Endothelial cell (in vitro differentiated cells): ENCODE measurements around the gene MPHOSPH9. TPM values are rescaled to one million over a fixed set of nuclear protein-coding genes. Genes with fewer than 3 reads are reported as not detected.
A peak's percentile ranks its signal among the peaks of the same experiment; 100 is the strongest.

Experiments used
- DNase-seq: peaks from one replicate; pipeline ENCODE4 v3.0.0; 2021; ENCODE audit warnings: low spot score
- H3K27ac Mint-ChIP-seq: one replicate; pipeline ENCODE4 v1.8.0; 2021; ENCODE audit warnings: mixed read lengths, inconsistent platforms; ENCODE audit not compliant: unreplicated experiment
- H3K27me3 Mint-ChIP-seq: one replicate; pipeline ENCODE4 v1.8.0; 2021; ENCODE audit warnings: mild to moderate bottlenecking, moderate library complexity, mixed read lengths, inconsistent platforms; ENCODE audit not compliant: unreplicated experiment
- H3K36me3 Mint-ChIP-seq: one replicate; pipeline ENCODE4 v1.8.0; 2021; ENCODE audit warnings: mild to moderate bottlenecking, low read depth, mixed read lengths, inconsistent platforms; ENCODE audit not compliant: unreplicated experiment
- H3K4me1 Mint-ChIP-seq: one replicate; pipeline ENCODE4 v1.8.0; 2021; ENCODE audit warnings: mild to moderate bottlenecking, mixed read lengths, inconsistent platforms; ENCODE audit not compliant: unreplicated experiment
- H3K4me3 Mint-ChIP-seq: one replicate; pipeline ENCODE4 v1.8.0; 2021; ENCODE audit warnings: mild to moderate bottlenecking, mixed read lengths, inconsistent platforms; ENCODE audit not compliant: unreplicated experiment
- H3K9me3 Mint-ChIP-seq: one replicate; pipeline ENCODE4 v1.8.0; 2021; ENCODE audit warnings: mixed read lengths, inconsistent platforms; ENCODE audit not compliant: unreplicated experiment
- CTCF ChIP-seq: fragments of 200-600 bp; sonication (generic); IDR thresholded peaks from one replicate; pipeline ENCODE4 v1.5.0; 2021; ENCODE audit warnings: antibody characterized with exemption; ENCODE audit not compliant: unreplicated experiment
- total RNA-seq: library from RNA; stranded (reverse); fragmentation: NEBNext Ultra II Directional; extraction: Animal tissue kit (Norgen Biotek cat#: 25700); gene quantifications from one replicate; pipeline ENCODE4 v1.2.1, GENCODE V29; 2021; ENCODE audit not compliant: unreplicated experiment

Gene MPHOSPH9
- total RNA-seq, 1 donor from 2014 or later: 30.1 TPM

- H3K27me3 Mint-ChIP-seq: peaks cover 13% of the 10 kb centered on the region
Observed at GRCh38 chr12:123268850-123269249, 35.9 kb upstream of the MPHOSPH9 start.

GRCh38 chr12:123267991-123268843 is 35.3 kb upstream of the MPHOSPH9 start:
- Mint-ChIP-seq H3K27me3 (peaks cover 13% of the 10 kb centered on the region), H3K36me3 (peaks cover 24% of the 10 kb centered on the region), H3K4me3 (peak overlapping the region; percentile 97), H3K9me3 (no peaks in the 10 kb centered on the region), H3K4me1 (peaks cover 20% of the 10 kb centered on the region), H3K27ac (peak overlapping the region; percentile 84)
- peak; percentile 17 for DNase-seq
- no peak for TF ChIP-seq CTCF

More at GRCh38 chr12:123268850-123269249, 35.9 kb upstream of the MPHOSPH9 start:
- no peak for DNase-seq
- Mint-ChIP-seq H3K9me3 (no peaks in the 10 kb centered on the region), H3K4me1 (peaks cover 20% of the 10 kb centered on the region), H3K4me3 (peak overlapping the region; percentile 97), H3K36me3 (peaks cover 18% of the 10 kb centered on the region), H3K27ac (peak overlapping the region; percentile 70)
- TF ChIP-seq CTCF: no peak

GRCh38 chr12:123267335-123267920 is 34.5 kb upstream of the MPHOSPH9 start:
- H3K4me3 Mint-ChIP-seq: peak overlapping the region; percentile 42
- peak overlapping the region; percentile 73 for H3K27ac Mint-ChIP-seq

GRCh38 chr12:123266679-123267277 is 33.8 kb upstream of the MPHOSPH9 start:
- no peak for TF ChIP-seq CTCF
- Mint-ChIP-seq H3K4me1 (peaks cover 16% of the 10 kb centered on the region), H3K36me3 (peaks cover 36% of the 10 kb centered on the region), H3K27ac (no peak overlapping the region), H3K9me3 (no peaks in the 10 kb centered on the region), H3K27me3 (peaks cover 6% of the 10 kb centered on the region), H3K4me3 (peak overlapping the region; percentile 42)
- DNase-seq: no peak

More at GRCh38 chr12:123267335-123267920, 34.5 kb upstream of the MPHOSPH9 start:
- Mint-ChIP-seq H3K4me1 (peaks cover 20% of the 10 kb centered on the region), H3K27me3 (peaks cover 10% of the 10 kb centered on the region), H3K9me3 (no peaks in the 10 kb centered on the region), H3K36me3 (peaks cover 29% of the 10 kb centered on the region)
- no peak for DNase-seq
- TF ChIP-seq CTCF: no peak
